GM18498 (cell line): Measurements from ENCODE around the gene OR52K1.
"Not testable (repeated sequence)": the region's sequence is repeated elsewhere in the genome, so short reads cannot be mapped to it uniquely, and the experiment has no call there.

ENCODE experiments used
- ATAC-seq: cut with Tn5 transposase; IDR thresholded peaks from one replicate; pipeline ENCODE4 v1.9.1; 2021; ENCODE audit warnings: mild to moderate bottlenecking, moderate library complexity; ENCODE audit not compliant: unreplicated experiment

The OR52K1 gene

GRCh38 chr11:4491405-4491804, 9.0 kb downstream of the OR52K1 start:
- ATAC-seq, result not testable (repeated sequence)

- no peak for ATAC-seq
These were observed 9.6 kb downstream of the OR52K1 start for GRCh38 chr11:4491878-4492606.

GRCh38 chr11:4493480-4493818, 11.0 kb downstream of the OR52K1 start:
- ATAC-seq, result no peak

- ATAC-seq, result no peak
These were observed 13.0 kb downstream of the OR52K1 start for GRCh38 chr11:4495487-4495886.

- ATAC-seq, result no peak
These were observed 13.5 kb downstream of the OR52K1 start for GRCh38 chr11:4495986-4496385.

- no peak for ATAC-seq
These were observed 14.3 kb downstream of the OR52K1 start for GRCh38 chr11:4496557-4497248.

- ATAC-seq, result no peak
These were observed 26.4 kb downstream of the OR52K1 start for GRCh38 chr11:4508886-4509285.

- no peak for ATAC-seq
These were observed 29.1 kb downstream of the OR52K1 start for GRCh38 chr11:4511282-4512245.

GRCh38 chr11:4514196-4514595, 31.8 kb downstream of the OR52K1 start:
- no peak for ATAC-seq

GRCh38 chr11:4522339-4522738, 39.9 kb downstream of the OR52K1 start:
- no peak for ATAC-seq

GRCh38 chr11:4522752-4523151, 40.3 kb downstream of the OR52K1 start:
- ATAC-seq, result no peak

GRCh38 chr11:4523666-4524065, 41.2 kb downstream of the OR52K1 start:
- no peak for ATAC-seq

- ATAC-seq, result no peak
These were observed 45.5 kb downstream of the OR52K1 start for GRCh38 chr11:4527926-4528325.

- ATAC-seq, result not testable (repeated sequence)
These were observed 49.2 kb downstream of the OR52K1 start for GRCh38 chr11:4531686-4532085.

GRCh38 chr11:4539603-4540219, 57.3 kb downstream of the OR52K1 start:
- ATAC-seq, result peak; percentile 80

GRCh38 chr11:4541071-4541470, 58.6 kb downstream of the OR52K1 start:
- no peak for ATAC-seq
